SU-DHL-6 (cell line): ENCODE measurements around the gene CDIP1.

Experiments used
- H2AFZ ChIP-seq: fragments of 200-600 bp; sonication (generic); 2 replicates; pipeline ENCODE4 v1.6.1; 2014; ENCODE audit warnings: low read depth, mild to moderate bottlenecking, moderate library complexity, mixed read lengths, antibody characterized with exemption, low read length; ENCODE audit not compliant: severe bottlenecking
- H3F3A ChIP-seq: fragments of 200-600 bp; shearing (Covaris generic); 2 replicates; pipeline ENCODE4 v1.6.0; 2016; ENCODE audit warnings: antibody characterized with exemption, mild to moderate bottlenecking; ENCODE audit not compliant: insufficient read depth
- H3K27ac ChIP-seq: fragments of 200-600 bp; sonication (generic); 2 replicates; pipeline ENCODE4 v1.5.1; 2016; ENCODE audit warnings: low read depth, mild to moderate bottlenecking, low read length, moderate library complexity, mixed read lengths
- H3K27me3 ChIP-seq: fragments of 200-600 bp; sonication (generic), shearing (Covaris generic); 2 replicates; pipeline ENCODE4 v1.6.0; 2014; ENCODE audit warnings: mild to moderate bottlenecking, low read length
- H3K36me3 ChIP-seq: fragments of 200-600 bp; sonication (generic); 2 replicates; pipeline ENCODE4 v1.6.1; 2014; ENCODE audit warnings: mild to moderate bottlenecking, low read length, mixed read lengths
- H3K4me2 ChIP-seq: fragments of 300-600, 200-600 bp; shearing (Covaris generic), sonication (generic); 2 replicates; pipeline ENCODE4 v1.6.0; 2014; ENCODE audit warnings: low read length, low read depth, mild to moderate bottlenecking; ENCODE audit not compliant: poor library complexity, severe bottlenecking
- H3K4me3 ChIP-seq: fragments of 200-600 bp; sonication (generic); 2 replicates; pipeline ENCODE4 v1.5.1; 2014; ENCODE audit warnings: antibody characterized with exemption, low read length, mild to moderate bottlenecking, mixed read lengths; ENCODE audit not compliant: insufficient read depth, poor library complexity, severe bottlenecking
- H3K79me2 ChIP-seq: fragments of 200-600 bp; sonication (generic); 2 replicates; pipeline ENCODE4 v1.6.1; 2014; ENCODE audit warnings: mild to moderate bottlenecking, low read length, moderate library complexity; ENCODE audit not compliant: insufficient read depth
- H3K9ac ChIP-seq: fragments of 200-600 bp; sonication (generic); 2 replicates; pipeline ENCODE4 v1.7.0; 2014; ENCODE audit warnings: mild to moderate bottlenecking, low read length
- H3K9me2 ChIP-seq: fragments of 200-600 bp; sonication (generic); replicated peaks from 2 replicates; pipeline ENCODE4 v1.6.1; 2014; ENCODE audit warnings: low read length; ENCODE audit not compliant: insufficient read depth
- H3K9me3 ChIP-seq: fragments of 200-600 bp; sonication (generic); 2 replicates; pipeline ENCODE4 v1.6.1; 2014; ENCODE audit warnings: low read length, mixed read lengths; ENCODE audit not compliant: insufficient read depth
- H4K20me1 ChIP-seq: fragments of 200-600 bp; sonication (generic); 2 replicates; pipeline ENCODE4 v1.6.1; 2014; ENCODE audit warnings: low read depth, mild to moderate bottlenecking, antibody characterized with exemption, low read length, moderate library complexity, mixed read lengths
- EZH2phosphoT487 ChIP-seq: fragments of 200-600 bp; sonication (generic), shearing (Covaris generic); conservative IDR thresholded peaks from 2 replicates; pipeline ENCODE4 v1.6.1; 2018; ENCODE audit warnings: mild to moderate bottlenecking, antibody characterized with exemption, low read length, moderate library complexity, mixed read lengths
- TF ChIP-seq, protein P1 (sequence below): fragments of 200-600 bp; sonication (generic); IDR thresholded peaks from one replicate; pipeline ENCODE4 v1.5.1; 2017; ENCODE audit warnings: antibody characterized with exemption, mild to moderate bottlenecking, low read length, moderate library complexity; ENCODE audit not compliant: insufficient read depth, poor library complexity, severe bottlenecking

Gene CDIP1

DNA sequence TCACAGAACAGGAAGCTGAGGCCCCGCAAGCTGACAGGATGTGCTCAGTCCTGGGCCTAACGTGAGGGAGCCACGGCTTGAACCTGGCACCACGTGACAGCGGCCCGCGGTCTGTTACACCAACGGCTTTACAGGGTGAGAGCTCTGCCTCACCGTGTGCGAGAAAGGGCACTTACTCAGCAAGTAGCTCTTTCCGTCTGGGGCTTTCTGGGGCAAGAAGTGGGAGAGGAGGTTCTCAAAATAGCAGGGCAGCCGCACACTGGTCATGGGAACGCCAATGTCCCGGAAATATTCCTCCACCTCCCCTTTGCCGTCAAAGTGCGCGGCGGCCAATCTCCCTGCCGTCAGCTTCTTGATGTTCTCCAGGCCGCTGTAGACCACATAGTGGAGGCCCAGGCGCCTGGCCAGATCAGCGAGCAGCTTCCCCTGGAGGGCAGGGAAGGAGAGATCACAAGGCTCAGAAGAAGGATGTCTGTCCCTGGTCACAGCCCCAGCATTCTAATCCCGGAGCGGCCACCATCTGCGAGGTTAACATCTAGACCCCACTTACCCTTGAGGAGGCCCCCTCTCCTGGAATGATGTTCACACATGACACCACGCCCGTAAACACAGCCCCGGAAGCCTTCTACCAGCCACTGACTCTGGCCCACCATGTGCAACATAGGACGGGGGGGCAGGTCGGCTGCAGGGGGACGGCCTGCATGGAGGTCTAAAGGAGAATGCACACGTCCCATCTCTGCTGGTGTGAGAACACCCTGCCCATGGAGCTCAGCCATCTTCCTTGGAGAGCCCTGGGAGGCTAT lies 72.4 kb downstream of the CDIP1 start:
- Histone ChIP-seq H3K79me2 (no peaks in the 10 kb centered on the region), H3K27ac (no peak overlapping the region), H3K27me3 (no peaks in the 10 kb centered on the region), H3K4me3 (no peak overlapping the region), H3K36me3 (no peaks in the 10 kb centered on the region), H3K9ac (no peak overlapping the region), H4K20me1 (no peaks in the 10 kb centered on the region), H3F3A (peaks cover 7% of the 10 kb centered on the region; the same call in 1 of the 2 replicates), H3K9me2 (no peaks in the 10 kb centered on the region), H3K4me2 (no peak overlapping the region), H3K9me3 (no peaks in the 10 kb centered on the region), H2AFZ (no peak overlapping the region)
- TF ChIP-seq, protein P1, sequence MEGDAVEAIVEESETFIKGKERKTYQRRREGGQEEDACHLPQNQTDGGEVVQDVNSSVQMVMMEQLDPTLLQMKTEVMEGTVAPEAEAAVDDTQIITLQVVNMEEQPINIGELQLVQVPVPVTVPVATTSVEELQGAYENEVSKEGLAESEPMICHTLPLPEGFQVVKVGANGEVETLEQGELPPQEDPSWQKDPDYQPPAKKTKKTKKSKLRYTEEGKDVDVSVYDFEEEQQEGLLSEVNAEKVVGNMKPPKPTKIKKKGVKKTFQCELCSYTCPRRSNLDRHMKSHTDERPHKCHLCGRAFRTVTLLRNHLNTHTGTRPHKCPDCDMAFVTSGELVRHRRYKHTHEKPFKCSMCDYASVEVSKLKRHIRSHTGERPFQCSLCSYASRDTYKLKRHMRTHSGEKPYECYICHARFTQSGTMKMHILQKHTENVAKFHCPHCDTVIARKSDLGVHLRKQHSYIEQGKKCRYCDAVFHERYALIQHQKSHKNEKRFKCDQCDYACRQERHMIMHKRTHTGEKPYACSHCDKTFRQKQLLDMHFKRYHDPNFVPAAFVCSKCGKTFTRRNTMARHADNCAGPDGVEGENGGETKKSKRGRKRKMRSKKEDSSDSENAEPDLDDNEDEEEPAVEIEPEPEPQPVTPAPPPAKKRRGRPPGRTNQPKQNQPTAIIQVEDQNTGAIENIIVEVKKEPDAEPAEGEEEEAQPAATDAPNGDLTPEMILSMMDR: no peak
- TF ChIP-seq EZH2phosphoT487: no peak

DNA sequence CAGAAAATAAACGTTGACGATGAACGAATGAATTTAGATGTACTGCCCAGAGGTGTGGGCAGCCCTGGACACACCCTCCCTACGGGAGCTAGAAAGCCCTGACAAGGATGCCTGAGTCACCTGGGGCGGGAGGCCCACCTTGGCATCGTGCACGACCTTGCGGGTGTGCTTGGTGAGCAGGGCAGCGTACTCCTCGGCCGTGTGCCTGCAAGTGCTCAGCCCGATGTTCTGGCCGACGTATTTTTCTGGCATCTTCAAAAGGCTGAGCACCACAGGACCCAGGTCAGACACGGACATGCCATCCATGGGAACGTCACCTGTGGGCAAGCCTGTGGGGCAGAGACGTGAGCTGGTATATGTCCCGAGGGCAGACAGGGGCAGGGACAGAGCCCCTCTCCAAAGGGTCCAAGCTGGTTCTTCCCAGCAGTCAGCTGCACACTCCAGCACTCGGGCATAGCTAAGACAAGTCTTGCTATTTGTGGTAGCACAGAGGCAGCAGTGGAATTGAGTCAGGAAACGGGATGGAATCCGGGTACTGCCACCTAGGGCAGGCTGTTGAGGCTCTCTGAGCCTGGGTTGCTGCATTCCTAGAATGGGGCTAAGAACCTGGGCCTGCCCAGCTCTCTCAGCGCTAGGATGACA lies 74.9 kb downstream of the CDIP1 start:
- H3K4me2 ChIP-seq: no peak overlapping the region
- H3K9me3 ChIP-seq: no peaks in the 10 kb centered on the region
- H2AFZ ChIP-seq: no peak overlapping the region
- H3K27me3 ChIP-seq: no peaks in the 10 kb centered on the region
- TF ChIP-seq, protein P1: no peak
- TF ChIP-seq EZH2phosphoT487: no peak
- H3K79me2 ChIP-seq: no peaks in the 10 kb centered on the region
- H3K9me2 ChIP-seq: no peaks in the 10 kb centered on the region
- H3F3A ChIP-seq: peaks cover 11% of the 10 kb centered on the region; the same call in 1 of the 2 replicates
- no peak overlapping the region for H3K9ac ChIP-seq
- no peak overlapping the region for H3K27ac ChIP-seq
- no peaks in the 10 kb centered on the region for H4K20me1 ChIP-seq
- H3K4me3 ChIP-seq: no peak overlapping the region
- peaks cover 2% of the 10 kb centered on the region; the same call in 1 of the 2 replicates for H3K36me3 ChIP-seq

DNA sequence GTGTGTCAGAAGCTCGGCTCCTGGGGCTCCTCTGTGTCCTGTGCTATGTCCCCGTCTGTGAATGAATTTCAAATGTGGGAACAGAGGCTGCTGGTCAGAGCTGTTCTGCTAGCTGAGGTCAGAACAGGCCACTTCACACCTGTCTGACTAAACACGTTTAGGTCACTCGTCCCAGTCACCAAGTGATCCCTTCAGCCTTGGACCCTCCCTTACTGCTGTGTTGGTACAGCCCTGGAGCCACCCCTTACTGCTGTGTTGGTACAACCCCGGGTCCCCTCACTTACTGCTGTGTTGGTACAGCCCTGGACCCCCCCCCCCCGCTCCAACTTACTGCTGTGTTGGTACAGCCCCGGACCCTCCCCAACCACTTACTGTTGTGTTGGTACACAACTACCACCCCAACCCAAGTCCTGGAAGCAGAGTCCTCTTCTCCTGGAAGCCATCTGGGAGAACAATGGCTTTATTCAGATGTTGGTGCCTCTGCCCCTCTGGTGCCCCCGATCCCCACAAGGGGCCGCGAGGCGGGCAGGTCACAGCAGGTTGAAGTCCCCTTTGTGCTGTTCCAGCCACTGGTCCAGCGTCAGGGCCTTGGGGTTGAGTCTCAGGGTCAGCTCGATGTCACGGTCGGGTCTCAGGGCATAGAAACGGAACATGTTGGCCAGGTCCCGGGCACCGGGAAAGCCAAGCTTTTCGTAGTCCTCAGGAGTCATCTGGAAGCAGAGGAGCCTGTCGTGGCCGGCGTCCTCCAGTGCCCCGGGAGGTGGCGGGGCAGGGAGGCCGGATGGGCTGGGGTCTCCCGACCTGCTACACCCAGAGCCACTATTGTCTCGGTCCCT lies 77.1 kb downstream of the CDIP1 start:
- Histone ChIP-seq H3K9me3 (no peaks in the 10 kb centered on the region), H3K27ac (no peak overlapping the region), H3K27me3 (no peaks in the 10 kb centered on the region), H3K4me3 (no peak overlapping the region), H3K36me3 (peaks cover 6% of the 10 kb centered on the region; the same call in 1 of the 2 replicates), H3K79me2 (no peaks in the 10 kb centered on the region), H4K20me1 (no peaks in the 10 kb centered on the region), H3F3A (peaks cover 15% of the 10 kb centered on the region), H3K9ac (no peak overlapping the region), H3K9me2 (no peaks in the 10 kb centered on the region), H2AFZ (no peak overlapping the region), H3K4me2 (no peak overlapping the region)
- TF ChIP-seq, protein P1: no peak
- no peak for TF ChIP-seq EZH2phosphoT487
